Suprapubic skin (tissue), 3 donors: ENCODE data around the gene PNP.

Experiments used
- CTCF ChIP-seq, 2 donors: fragments of 200-600 bp in 1 of 2; fragments of 450-650 bp in 1 of 2; sonication (generic) in 1 of 2; IDR thresholded peaks; one replicate each; pipeline ENCODE4 v1.5.1; 2016 to 2019; ENCODE audit warnings: antibody characterized with exemption in 2 of 2, mild to moderate bottlenecking in 1 of 2, moderate library complexity in 1 of 2
- EP300 ChIP-seq: sonication (generic); formaldehyde crosslinking; IDR thresholded peaks from one replicate; pipeline ENCODE4 v1.6.1; 2017; ENCODE audit warnings: antibody characterized with exemption
- POLR2A ChIP-seq, 2 donors: fragments of 450-650 bp; IDR thresholded peaks; one replicate each; pipeline ENCODE4 v1.6.1; 2017; ENCODE audit warnings: antibody characterized with exemption in 2 of 2, mild to moderate bottlenecking in 2 of 2, moderate library complexity in 2 of 2

- TF ChIP-seq CTCF (IDR thresholded peaks at IDR 0.05) (no peak), POLR2A (IDR thresholded peaks at IDR 0.05) (no peak), EP300 (no peak)
Measured at GRCh38 chr14:20460458-20461224, 8.6 kb upstream of the PNP start.
